ENCODE data around the gene CCDC187.

The CCDC187 gene

GRCh38 chr9:136308702-136309053 lies 4.8 kb upstream of the CCDC187 start:
- Histone ChIP-seq H3K27me3 (ENCODE audit: control insufficient read depth, low read length) (peaks cover 2% of the 10 kb centered on the region; the same call in 1 of the 2 replicates), H3K9me2 (replicated peaks; ENCODE audit: control insufficient read depth, low read length) (no peaks in the 10 kb centered on the region), H3K4me1 (ENCODE audit: control insufficient read depth, low read length) (peaks cover 42% of the 10 kb centered on the region), H3K9me3 (ENCODE audit: control insufficient read depth, insufficient read depth, low read length) (peaks cover 13% of the 10 kb centered on the region; the same call in 1 of the 2 replicates), H3K36me3 (ENCODE audit: control insufficient read depth, low read length) (no peaks in the 10 kb centered on the region), H3K4me2 (ENCODE audit: low read length) (no peak overlapping the region), H3K27ac (ENCODE audit: low read depth, low read length) (no peak overlapping the region), H3K79me2 (ENCODE audit: control insufficient read depth, low read length) (no peaks in the 10 kb centered on the region), H3K4me3 (ENCODE audit: low read length) (no peak overlapping the region), H3F3A (ENCODE audit: control insufficient read depth, insufficient read depth) (peaks cover 17% of the 10 kb centered on the region), H4K20me1 (ENCODE audit: control insufficient read depth, insufficient read depth, low read depth, low read length) (no peaks in the 10 kb centered on the region)
- TF ChIP-seq CTCF (IDR thresholded peaks at IDR 0.05; ENCODE audit: low read depth, low read length, poor library complexity, severe bottlenecking), result no peak
- TF ChIP-seq EZH2phosphoT487 (IDR thresholded peaks at IDR 0.05; ENCODE audit: borderline replicate concordance, low read length), result no peak

GRCh38 chr9:136308006-136308701 lies 4.3 kb upstream of the CCDC187 start:
- peaks cover 17% of the 10 kb centered on the region for H3F3A ChIP-seq (ENCODE audit: control insufficient read depth, insufficient read depth)
- H3K79me2 ChIP-seq (ENCODE audit: control insufficient read depth, low read length), result no peaks in the 10 kb centered on the region
- H4K20me1 ChIP-seq (ENCODE audit: control insufficient read depth, insufficient read depth, low read depth, low read length), result no peaks in the 10 kb centered on the region
- no peak overlapping the region for H3K4me2 ChIP-seq (ENCODE audit: low read length)
- H3K4me3 ChIP-seq (ENCODE audit: low read length), result no peak overlapping the region
- no peak for TF ChIP-seq CTCF (IDR thresholded peaks at IDR 0.05; ENCODE audit: low read depth, low read length, poor library complexity, severe bottlenecking)
- no peak for TF ChIP-seq EZH2phosphoT487 (IDR thresholded peaks at IDR 0.05; ENCODE audit: borderline replicate concordance, low read length)
- H3K36me3 ChIP-seq (ENCODE audit: control insufficient read depth, low read length), result no peaks in the 10 kb centered on the region
- no peaks in the 10 kb centered on the region for H3K9me2 ChIP-seq (replicated peaks; ENCODE audit: control insufficient read depth, low read length)
- H3K9me3 ChIP-seq (ENCODE audit: control insufficient read depth, insufficient read depth, low read length), result peaks cover 13% of the 10 kb centered on the region; the same call in 1 of the 2 replicates
- peaks cover 42% of the 10 kb centered on the region for H3K4me1 ChIP-seq (ENCODE audit: control insufficient read depth, low read length)
- H3K27ac ChIP-seq (ENCODE audit: low read depth, low read length), result no peak overlapping the region
- peaks cover 2% of the 10 kb centered on the region; the same call in 1 of the 2 replicates for H3K27me3 ChIP-seq (ENCODE audit: control insufficient read depth, low read length)

- Histone ChIP-seq H3K79me2 (ENCODE audit: control insufficient read depth, low read length) (no peaks in the 10 kb centered on the region), H3K27ac (ENCODE audit: low read depth, low read length) (no peak overlapping the region), H3K36me3 (ENCODE audit: control insufficient read depth, low read length) (no peaks in the 10 kb centered on the region), H3K9me3 (ENCODE audit: control insufficient read depth, insufficient read depth, low read length) (peaks cover 13% of the 10 kb centered on the region; the same call in 1 of the 2 replicates), H4K20me1 (ENCODE audit: control insufficient read depth, insufficient read depth, low read depth, low read length) (no peaks in the 10 kb centered on the region), H3K4me1 (ENCODE audit: control insufficient read depth, low read length) (peaks cover 41% of the 10 kb centered on the region), H3K27me3 (ENCODE audit: control insufficient read depth, low read length) (peaks cover 2% of the 10 kb centered on the region; the same call in 1 of the 2 replicates), H3K4me3 (ENCODE audit: low read length) (no peak overlapping the region), H3F3A (ENCODE audit: control insufficient read depth, insufficient read depth) (peaks cover 17% of the 10 kb centered on the region), H3K9me2 (replicated peaks; ENCODE audit: control insufficient read depth, low read length) (no peaks in the 10 kb centered on the region), H3K4me2 (ENCODE audit: low read length) (no peak overlapping the region)
- TF ChIP-seq EZH2phosphoT487 (IDR thresholded peaks at IDR 0.05; ENCODE audit: borderline replicate concordance, low read length) (no peak), CTCF (IDR thresholded peaks at IDR 0.05; ENCODE audit: low read depth, low read length, poor library complexity, severe bottlenecking) (no peak)
These were observed 3.4 kb upstream of the CCDC187 start for GRCh38 chr9:136307215-136307750.
